LNCAP (cell line): ENCODE results near the gene FGF13.

Experiments
- TF ChIP-seq, protein P1 (sequence below): fragments of 450-650 bp; IDR thresholded peaks from 2 replicates; pipeline ENCODE4 v1.5.1; 2017; ENCODE audit warnings: mild to moderate bottlenecking

The FGF13 gene

DNA sequence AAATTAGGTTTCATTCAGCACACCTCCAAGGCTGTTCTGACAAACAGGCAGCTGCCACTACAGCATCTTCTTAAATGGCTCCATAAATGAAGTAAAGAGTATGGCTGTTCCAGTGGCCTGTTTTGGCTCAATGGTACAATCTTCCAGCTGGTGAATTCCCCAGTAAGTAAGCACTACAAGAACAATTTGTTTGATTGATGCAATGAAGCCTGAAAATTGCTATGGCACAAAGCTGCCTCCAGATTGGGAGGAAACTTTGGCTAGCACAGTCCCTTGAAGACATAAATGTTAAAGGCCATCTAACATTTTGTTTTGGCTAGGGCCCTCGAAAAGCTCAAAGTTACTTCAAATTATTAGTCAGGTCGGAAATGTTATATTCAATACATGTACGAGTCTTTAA lies 47.5 kb downstream of the FGF13 start:
- TF ChIP-seq, protein P1, sequence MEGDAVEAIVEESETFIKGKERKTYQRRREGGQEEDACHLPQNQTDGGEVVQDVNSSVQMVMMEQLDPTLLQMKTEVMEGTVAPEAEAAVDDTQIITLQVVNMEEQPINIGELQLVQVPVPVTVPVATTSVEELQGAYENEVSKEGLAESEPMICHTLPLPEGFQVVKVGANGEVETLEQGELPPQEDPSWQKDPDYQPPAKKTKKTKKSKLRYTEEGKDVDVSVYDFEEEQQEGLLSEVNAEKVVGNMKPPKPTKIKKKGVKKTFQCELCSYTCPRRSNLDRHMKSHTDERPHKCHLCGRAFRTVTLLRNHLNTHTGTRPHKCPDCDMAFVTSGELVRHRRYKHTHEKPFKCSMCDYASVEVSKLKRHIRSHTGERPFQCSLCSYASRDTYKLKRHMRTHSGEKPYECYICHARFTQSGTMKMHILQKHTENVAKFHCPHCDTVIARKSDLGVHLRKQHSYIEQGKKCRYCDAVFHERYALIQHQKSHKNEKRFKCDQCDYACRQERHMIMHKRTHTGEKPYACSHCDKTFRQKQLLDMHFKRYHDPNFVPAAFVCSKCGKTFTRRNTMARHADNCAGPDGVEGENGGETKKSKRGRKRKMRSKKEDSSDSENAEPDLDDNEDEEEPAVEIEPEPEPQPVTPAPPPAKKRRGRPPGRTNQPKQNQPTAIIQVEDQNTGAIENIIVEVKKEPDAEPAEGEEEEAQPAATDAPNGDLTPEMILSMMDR: no peak

DNA sequence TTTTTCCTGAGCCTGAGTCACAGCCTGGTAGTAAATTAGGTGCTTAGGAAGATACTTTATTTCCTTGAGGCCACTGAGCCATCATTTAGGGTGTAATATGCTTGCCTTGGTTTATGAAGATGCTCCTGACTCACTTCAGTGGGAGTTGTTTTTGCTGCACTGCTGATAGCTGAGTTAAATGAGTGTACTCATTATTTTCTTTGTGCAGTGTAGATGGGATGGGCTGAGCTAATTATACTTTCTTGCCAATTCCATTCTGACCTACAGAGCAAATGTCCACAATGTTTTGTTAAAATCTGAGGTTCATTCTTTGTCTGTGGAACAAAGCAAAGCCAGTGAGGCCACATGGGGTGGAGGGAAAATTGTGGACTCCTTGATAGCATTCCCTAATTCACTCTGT lies 60.0 kb downstream of the FGF13 start:
- TF ChIP-seq, protein P1: no peak

- TF ChIP-seq, protein P1: no peak
Observed at GRCh38 chrX:138648568-138648967, 62.9 kb downstream of the FGF13 start.

- TF ChIP-seq, protein P1: no peak
Observed at GRCh38 chrX:138638996-138639395, 72.5 kb downstream of the FGF13 start.
